Measurements from ENCODE around the gene TMEM91. TPM values are rescaled to one million over a fixed set of nuclear protein-coding genes. Genes with fewer than 3 reads are reported as not detected.
"Not testable (repeated sequence)": the region's sequence is repeated elsewhere in the genome, so short reads cannot be mapped to it uniquely, and the experiment has no call there.

Gene TMEM91
- total RNA-seq, 2 experiments from 2014 or later: 10.7 to 12.7 TPM

GRCh38 chr19:41408256-41408655 is 31.9 kb downstream of the TMEM91 start:
- Histone ChIP-seq H3K79me2 (ENCODE audit: insufficient read depth, low read depth, low read length) (no peaks in the 10 kb centered on the region), H3K36me3 (ENCODE audit: insufficient read depth, low read length) (no peaks in the 10 kb centered on the region), H2AFZ (ENCODE audit: low read length) (no peak overlapping the region), H3K4me3 (ENCODE audit: low read depth, low read length, poor library complexity, severe bottlenecking) (no peak overlapping the region), H3K4me1 (ENCODE audit: insufficient read depth, low read length, poor library complexity, severe bottlenecking) (peaks cover 10% of the 10 kb centered on the region), H3K4me2 (ENCODE audit: low read length) (no peak overlapping the region), H3K9me2 (ENCODE audit: insufficient read depth, low read length) (no peaks in the 10 kb centered on the region), H4K20me1 (ENCODE audit: insufficient read depth, low read length) (no peaks in the 10 kb centered on the region), H3K9me3 (ENCODE audit: low read length) (no peaks in the 10 kb centered on the region), H3K27ac (ENCODE audit: low read depth, low read length, poor library complexity, severe bottlenecking) (no peak overlapping the region)
- ChIA-PET POLR2A (interaction anchor here (0.8 kb wide), 1 partner anchor 31 kb away, joined by 3 read pairs; no protein-coding TSS in a partner anchor), CTCF (ENCODE audit: unreplicated experiment) (no interaction called here)
- no TSS peak for BruUV-seq (replicated peaks)
- DNase-seq (ENCODE audit: low spot score): peak; percentile 47
- TF ChIP-seq EZH2phosphoT487 (IDR thresholded peaks at IDR 0.05; ENCODE audit: borderline replicate concordance, low read depth, low read length) (no peak), CTCF (conservative IDR thresholded peaks at IDR 0.05; ENCODE audit: low read length) (peak; percentile 52)
- intact Hi-C loops (cut with micrococcal nuclease; ENCODE audit: unreplicated experiment): no loop called here

- H3K36me3 ChIP-seq (ENCODE audit: insufficient read depth, low read length); DNase-seq (ENCODE audit: low spot score); BruUV-seq (replicated peaks); H3K4me3 ChIP-seq (ENCODE audit: low read depth, low read length, poor library complexity, severe bottlenecking); H3K27ac ChIP-seq (ENCODE audit: low read depth, low read length, poor library complexity, severe bottlenecking); H3K4me1 ChIP-seq (ENCODE audit: insufficient read depth, low read length, poor library complexity, severe bottlenecking); H3K79me2 ChIP-seq (ENCODE audit: insufficient read depth, low read depth, low read length); H4K20me1 ChIP-seq (ENCODE audit: insufficient read depth, low read length); H3K9me3 ChIP-seq (ENCODE audit: low read length); H3K9me2 ChIP-seq (ENCODE audit: insufficient read depth, low read length); H2AFZ ChIP-seq (ENCODE audit: low read length); H3K4me2 ChIP-seq (ENCODE audit: low read length); intact Hi-C loops (cut with micrococcal nuclease; ENCODE audit: unreplicated experiment); CTCF ChIA-PET (ENCODE audit: unreplicated experiment): not testable (repeated sequence)
- POLR2A ChIA-PET: interaction anchor here (0.8 kb wide), 1 partner anchor 30 kb away, joined by 3 read pairs; no protein-coding TSS in a partner anchor
Observed at GRCh38 chr19:41408846-41409245, 32.5 kb downstream of the TMEM91 start.

GRCh38 chr19:41409288-41409687 is 33.0 kb downstream of the TMEM91 start:
- Histone ChIP-seq H4K20me1 (ENCODE audit: insufficient read depth, low read length) (no peaks in the 10 kb centered on the region), H3K79me2 (ENCODE audit: insufficient read depth, low read depth, low read length) (no peaks in the 10 kb centered on the region), H2AFZ (ENCODE audit: low read length) (no peak overlapping the region), H3K4me1 (ENCODE audit: insufficient read depth, low read length, poor library complexity, severe bottlenecking) (peaks cover 10% of the 10 kb centered on the region), H3K27ac (ENCODE audit: low read depth, low read length, poor library complexity, severe bottlenecking) (no peak overlapping the region), H3K36me3 (ENCODE audit: insufficient read depth, low read length) (no peaks in the 10 kb centered on the region), H3K4me2 (ENCODE audit: low read length) (no peak overlapping the region), H3K9me2 (ENCODE audit: insufficient read depth, low read length) (no peaks in the 10 kb centered on the region), H3K4me3 (ENCODE audit: low read depth, low read length, poor library complexity, severe bottlenecking) (no peak overlapping the region), H3K9me3 (ENCODE audit: low read length) (no peaks in the 10 kb centered on the region)
- no peak for TF ChIP-seq EZH2phosphoT487 (IDR thresholded peaks at IDR 0.05; ENCODE audit: borderline replicate concordance, low read depth, low read length)
- no peak for TF ChIP-seq CTCF (conservative IDR thresholded peaks at IDR 0.05; ENCODE audit: low read length)
- intact Hi-C loops (cut with micrococcal nuclease; ENCODE audit: unreplicated experiment): no loop called here
- ChIA-PET CTCF (ENCODE audit: unreplicated experiment) (no interaction called here), POLR2A (interaction anchor here (0.6 kb wide), 1 partner anchor 15 kb away, joined by 3 read pairs; no protein-coding TSS in a partner anchor)
- no peak for DNase-seq (ENCODE audit: low spot score)
- no TSS peak for BruUV-seq (replicated peaks)
